ENCODE data around the gene IP6K3. TPM values are rescaled to one million over a fixed set of nuclear protein-coding genes. Genes with fewer than 3 reads are reported as not detected.

Gene IP6K3
- polyA plus RNA-seq, 1 donor (not counting 4 experiments of a cell fraction or from before 2014, with no cell fraction given): not detected

DNA sequence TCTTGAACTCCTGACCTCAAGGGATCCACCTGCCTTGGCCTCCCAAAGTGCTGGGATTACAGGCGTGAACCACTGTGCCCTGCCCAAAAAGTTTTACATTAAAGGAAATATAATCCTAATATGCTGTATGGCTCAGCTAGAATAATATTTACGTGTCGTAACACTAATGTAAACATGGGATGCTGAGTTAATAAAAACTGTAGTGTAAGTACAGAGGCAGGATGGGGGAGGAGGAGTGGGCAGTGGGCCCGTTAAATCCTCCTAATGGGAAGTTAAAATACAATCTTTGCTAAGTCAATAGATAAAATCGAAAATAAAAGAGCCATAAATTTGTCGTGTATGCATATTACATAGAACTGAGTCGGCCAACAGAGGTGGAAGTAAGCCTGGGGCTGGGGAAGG lies 12.1 kb upstream of the IP6K3 start:
- Histone ChIP-seq H3K27ac (ENCODE audit: control insufficient read depth, insufficient read depth, low read length) (no peak overlapping the region), H3K4me1 (ENCODE audit: control insufficient read depth, extremely low read depth, insufficient read depth, low read length) (no peaks in the 10 kb centered on the region), H3K27me3 (ENCODE audit: control insufficient read depth, extremely low read depth, insufficient read depth, low read length) (no peaks in the 10 kb centered on the region), H2AFZ (ENCODE audit: control insufficient read depth, low read length) (no peak overlapping the region), H3K79me2 (ENCODE audit: control insufficient read depth, insufficient read depth, low read length) (no peaks in the 10 kb centered on the region), H3K9me1 (ENCODE audit: control insufficient read depth, extremely low read depth, insufficient read depth, low read length) (no peaks in the 10 kb centered on the region), H3K4me3 (ENCODE audit: control insufficient read depth in 2 of 3, extremely low read depth in 1 of 3, insufficient read depth in 2 of 3, low read depth in 1 of 3, low read length in 3 of 3) (no peak overlapping the region), H3K4me2 (ENCODE audit: control insufficient read depth, extremely low read depth, insufficient read depth, low read depth, low read length) (no peak overlapping the region), H4K20me1 (ENCODE audit: control insufficient read depth, extremely low read depth, insufficient read depth, low read length) (no peaks in the 10 kb centered on the region), H3K9ac (ENCODE audit: control insufficient read depth, extremely low read depth, insufficient read depth, low read length) (no peak overlapping the region), H3K9me3 (ENCODE audit: control insufficient read depth, low read depth, low read length) (no peaks in the 10 kb centered on the region), H3K36me3 (ENCODE audit: control insufficient read depth in 2 of 2, extremely low read depth in 1 of 2, insufficient read depth in 2 of 2, low read length in 2 of 2) (no peaks in the 10 kb centered on the region)
- FAIRE-seq: no peak
- dilution Hi-C loops (cut with MboI; ENCODE audit: extremely low pct_ligation_motif_present, low sequenced_read_pairs): no loop called here
- TF ChIP-seq EZH2 (IDR thresholded peaks at IDR 0.05; ENCODE audit: low read length): no peak
- TF ChIP-seq, protein P1, sequence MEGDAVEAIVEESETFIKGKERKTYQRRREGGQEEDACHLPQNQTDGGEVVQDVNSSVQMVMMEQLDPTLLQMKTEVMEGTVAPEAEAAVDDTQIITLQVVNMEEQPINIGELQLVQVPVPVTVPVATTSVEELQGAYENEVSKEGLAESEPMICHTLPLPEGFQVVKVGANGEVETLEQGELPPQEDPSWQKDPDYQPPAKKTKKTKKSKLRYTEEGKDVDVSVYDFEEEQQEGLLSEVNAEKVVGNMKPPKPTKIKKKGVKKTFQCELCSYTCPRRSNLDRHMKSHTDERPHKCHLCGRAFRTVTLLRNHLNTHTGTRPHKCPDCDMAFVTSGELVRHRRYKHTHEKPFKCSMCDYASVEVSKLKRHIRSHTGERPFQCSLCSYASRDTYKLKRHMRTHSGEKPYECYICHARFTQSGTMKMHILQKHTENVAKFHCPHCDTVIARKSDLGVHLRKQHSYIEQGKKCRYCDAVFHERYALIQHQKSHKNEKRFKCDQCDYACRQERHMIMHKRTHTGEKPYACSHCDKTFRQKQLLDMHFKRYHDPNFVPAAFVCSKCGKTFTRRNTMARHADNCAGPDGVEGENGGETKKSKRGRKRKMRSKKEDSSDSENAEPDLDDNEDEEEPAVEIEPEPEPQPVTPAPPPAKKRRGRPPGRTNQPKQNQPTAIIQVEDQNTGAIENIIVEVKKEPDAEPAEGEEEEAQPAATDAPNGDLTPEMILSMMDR (optimal IDR thresholded peaks at IDR 0.05 in 1 of 3, IDR thresholded peaks at IDR 0.05 in 1 of 3, conservative IDR thresholded peaks at IDR 0.05 in 1 of 3; ENCODE audit: extremely low read depth in 1 of 3, insufficient read depth in 2 of 3, low read length in 3 of 3): no peak
- DNase-seq (ENCODE audit: low read depth, low spot score): no peak

DNA sequence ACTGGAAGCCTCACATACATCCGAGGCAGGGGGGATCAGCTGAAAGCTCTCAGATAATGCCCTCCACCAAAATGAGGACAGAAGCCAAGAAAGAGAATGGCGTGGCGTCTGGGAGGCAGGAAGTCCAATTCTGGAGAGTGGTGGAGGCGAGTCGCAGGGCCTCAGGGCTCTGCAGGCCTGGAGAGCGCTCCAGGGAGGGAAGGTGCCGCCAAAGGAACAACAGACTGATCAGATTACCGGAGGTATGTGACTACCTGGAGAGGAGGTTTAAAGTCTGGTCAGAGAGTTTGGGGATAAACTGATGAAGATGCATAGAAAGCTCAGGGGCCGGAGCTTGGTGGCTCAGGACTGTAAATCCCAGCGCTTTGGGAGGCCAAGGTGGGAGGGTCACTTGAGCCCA lies 11.2 kb upstream of the IP6K3 start:
- dilution Hi-C loops (cut with MboI; ENCODE audit: extremely low pct_ligation_motif_present, low sequenced_read_pairs): no loop called here
- H3K4me2 ChIP-seq (ENCODE audit: control insufficient read depth, extremely low read depth, insufficient read depth, low read depth, low read length): no peak overlapping the region
- no peak overlapping the region for H3K27ac ChIP-seq (ENCODE audit: control insufficient read depth, insufficient read depth, low read length)
- no peaks in the 10 kb centered on the region for H4K20me1 ChIP-seq (ENCODE audit: control insufficient read depth, extremely low read depth, insufficient read depth, low read length)
- H3K9me1 ChIP-seq (ENCODE audit: control insufficient read depth, extremely low read depth, insufficient read depth, low read length): no peaks in the 10 kb centered on the region
- no peak overlapping the region for H3K9ac ChIP-seq (ENCODE audit: control insufficient read depth, extremely low read depth, insufficient read depth, low read length)
- FAIRE-seq (no peak), DNase-seq (ENCODE audit: low read depth, low spot score) (no peak)
- no peak overlapping the region for H3K4me3 ChIP-seq (ENCODE audit: control insufficient read depth in 2 of 3, extremely low read depth in 1 of 3, insufficient read depth in 2 of 3, low read depth in 1 of 3, low read length in 3 of 3)
- no peaks in the 10 kb centered on the region for H3K36me3 ChIP-seq (ENCODE audit: control insufficient read depth in 2 of 2, extremely low read depth in 1 of 2, insufficient read depth in 2 of 2, low read length in 2 of 2)
- H3K27me3 ChIP-seq (ENCODE audit: control insufficient read depth, extremely low read depth, insufficient read depth, low read length): no peaks in the 10 kb centered on the region
- TF ChIP-seq EZH2 (IDR thresholded peaks at IDR 0.05; ENCODE audit: low read length): no peak
- TF ChIP-seq, protein P1 (optimal IDR thresholded peaks at IDR 0.05 in 1 of 3, IDR thresholded peaks at IDR 0.05 in 1 of 3, conservative IDR thresholded peaks at IDR 0.05 in 1 of 3; ENCODE audit: extremely low read depth in 1 of 3, insufficient read depth in 2 of 3, low read length in 3 of 3): no peak
- no peak overlapping the region for H2AFZ ChIP-seq (ENCODE audit: control insufficient read depth, low read length)
- H3K79me2 ChIP-seq (ENCODE audit: control insufficient read depth, insufficient read depth, low read length): no peaks in the 10 kb centered on the region
- no peaks in the 10 kb centered on the region for H3K4me1 ChIP-seq (ENCODE audit: control insufficient read depth, extremely low read depth, insufficient read depth, low read length)
- no peaks in the 10 kb centered on the region for H3K9me3 ChIP-seq (ENCODE audit: control insufficient read depth, low read depth, low read length)

Measured in keratinocyte (primary cell).